HepG2 (cell line): ENCODE data around the gene PLCB4. TPM values are rescaled to one million over a fixed set of nuclear protein-coding genes. Genes with fewer than 3 reads are reported as not detected.

Experiments
- ATAC-seq: fragments of 200-7000 bp; cut with Tn5 transposase; 3 replicates; pipeline ENCODE4 v1.9.1; 2020; ENCODE audit warnings: mild to moderate bottlenecking, moderate library complexity
- BruUV-seq: library from RNA; stranded (reverse); fragments of 400-500 nt; replicated peaks from 2 replicates; lab custom pipeline; 2021; lab: Mats Ljungman, UMichigan
- CTCF ChIA-PET: fragments of 300-600 bp; formaldehyde crosslinking; extraction: SDS; loops from one replicate; lab custom pipeline; 2021; ENCODE audit warnings: low total read pairs, inconsistent platforms, low intra/inter-chr PET ratio; lab: Yijun Ruan, JAX
- POLR2A ChIA-PET: fragments of 350-600 bp; sonication (Branson Sonifier 250); formaldehyde crosslinking; loops from one replicate; lab custom pipeline; 2020; ENCODE audit warnings: antibody characterized with exemption, inconsistent platforms; lab: Yijun Ruan, JAX
- DNase-seq: peaks from one replicate; pipeline ENCODE4 v3.0.0-alpha.2; 2015; ENCODE audit warnings: low spot score
- FAIRE-seq: peaks from 3 replicates; lab custom pipeline; 2011; peaks lifted over from hg19 to GRCh38; lab: Jason Lieb, UNC
- H2AFZ ChIP-seq: one replicate; pipeline ENCODE4 v1.6.1; 2011; ENCODE audit warnings: low read length, inconsistent platforms
- H3K27ac ChIP-seq: fragments of 300-600 bp; 3 replicates; pipeline ENCODE4 v1.8.0; 2011; ENCODE audit warnings: mixed run types, mild to moderate bottlenecking, mixed read lengths, low read length, inconsistent platforms; ENCODE audit not compliant: insufficient read depth; ENCODE audit errors: extremely low read length
- H3K27me3 ChIP-seq, 2 experiments: fragments of 200-600 bp in 1 of 2; 2 replicates in 1 of 2; 3 replicates in 1 of 2; pipeline versions ENCODE4 v1.6.0 to v1.8.0; 2011; ENCODE audit warnings: low read length in 2 of 2, mild to moderate bottlenecking in 2 of 2, moderate library complexity in 2 of 2, inconsistent platforms in 1 of 2; ENCODE audit not compliant: insufficient read depth in 2 of 2, control insufficient read depth in 1 of 2
- H3K36me3 ChIP-seq, 2 experiments: fragments of 200-600 bp in 1 of 2; replicated peaks in 1 of 2; 2 replicates in 1 of 2; 3 replicates in 1 of 2; pipeline versions ENCODE4 v1.5.1 to v1.8.0; 2011; ENCODE audit warnings: low read length in 2 of 2, inconsistent platforms in 1 of 2; ENCODE audit not compliant: insufficient read depth in 2 of 2, control insufficient read depth in 1 of 2
- H3K4me1 ChIP-seq: 2 replicates; pipeline ENCODE4 v1.5.1; 2012; ENCODE audit warnings: low read length, inconsistent platforms; ENCODE audit not compliant: insufficient read depth
- H3K4me2 ChIP-seq: 2 replicates; pipeline ENCODE4 v1.6.0; 2011; ENCODE audit warnings: low read depth, low read length, inconsistent platforms
- H3K4me3 ChIP-seq, 3 experiments: fragments of 200-600 bp in 1 of 3; sonication (generic), shearing (Covaris generic) in 1 of 3; replicated peaks in 1 of 3; 2 replicates each; pipeline ENCODE4 v1.5.1; 2011 to 2016; ENCODE audit warnings: low read length in 3 of 3, inconsistent platforms in 2 of 3, low read depth in 2 of 3, mild to moderate bottlenecking in 2 of 3, control low read depth in 1 of 3, mixed read lengths in 1 of 3; ENCODE audit not compliant: insufficient read depth in 1 of 3
- H3K79me2 ChIP-seq: one replicate; pipeline ENCODE4 v1.6.1; 2011; ENCODE audit warnings: low read length, inconsistent platforms; ENCODE audit not compliant: insufficient read depth
- H3K9ac ChIP-seq: 2 replicates; pipeline ENCODE4 v1.6.0; 2011; ENCODE audit warnings: mild to moderate bottlenecking, low read depth, low read length, inconsistent platforms; ENCODE audit not compliant: insufficient read depth
- H3K9me3 ChIP-seq: 2 replicates; pipeline ENCODE4 v1.5.1; 2012; ENCODE audit warnings: mild to moderate bottlenecking, low read length
- H4K20me1 ChIP-seq: 2 replicates; pipeline ENCODE4 v1.6.0; 2011; ENCODE audit warnings: inconsistent platforms, mild to moderate bottlenecking, low read length, moderate library complexity; ENCODE audit not compliant: insufficient read depth
- BORCS8-MEF2B ChIP-seq: sonication (generic); formaldehyde crosslinking; IDR thresholded peaks from 2 replicates; pipeline ENCODE4 v1.8.0; 2022; ENCODE audit warnings: mild to moderate bottlenecking, missing genetic modification reagents
- E2F2 ChIP-seq: sonication (generic); formaldehyde crosslinking; IDR thresholded peaks from 2 replicates; pipeline ENCODE4 v1.4.0; 2020; ENCODE audit warnings: missing genetic modification reagents, borderline replicate concordance
- LCORL ChIP-seq, 2 experiments: fragments of 450-650 bp in 1 of 2; sonication (generic) in 1 of 2; formaldehyde crosslinking in 1 of 2; IDR thresholded peaks; 2 replicates each; pipeline versions ENCODE4 v1.5.0 to v1.6.1; 2017 to 2020; ENCODE audit warnings: antibody characterized with exemption in 1 of 2, missing genetic modification reagents in 1 of 2
- NR2F1 ChIP-seq, 2 experiments: fragments of 450-650 bp in 1 of 2; formaldehyde crosslinking in 1 of 2; IDR thresholded peaks; 2 replicates each; pipeline versions ENCODE4 v1.5.0 to v1.6.1; 2016 to 2020; ENCODE audit warnings: mild to moderate bottlenecking in 1 of 2, missing compliant biosample characterization in 1 of 2, missing genetic modification reagents in 1 of 2, moderate library complexity in 1 of 2
- SIN3A ChIP-seq: IDR thresholded peaks from 2 replicates; pipeline ENCODE4 v1.6.1; 2011; ENCODE audit warnings: low read depth, mild to moderate bottlenecking, control low read depth, low read length, borderline replicate concordance
- TBX2 ChIP-seq: sonication (generic); formaldehyde crosslinking; IDR thresholded peaks from 2 replicates; pipeline ENCODE4 v1.5.0; 2020; ENCODE audit warnings: missing genetic modification reagents, mild to moderate bottlenecking, borderline replicate concordance
- ZFX ChIP-seq: sonication (generic); formaldehyde crosslinking; IDR thresholded peaks from 2 replicates; pipeline ENCODE4 v1.4.0; 2020; ENCODE audit warnings: mild to moderate bottlenecking, low read depth, missing genetic modification reagents, moderate library complexity
- ZNF281 ChIP-seq: sonication (generic); formaldehyde crosslinking; IDR thresholded peaks from 2 replicates; pipeline ENCODE4 v1.4.0; 2020; ENCODE audit warnings: missing genetic modification reagents, borderline replicate concordance
- ZNF83 ChIP-seq: sonication (generic); formaldehyde crosslinking; IDR thresholded peaks from 2 replicates; pipeline ENCODE4 v1.4.0; 2020; ENCODE audit warnings: missing genetic modification reagents, mild to moderate bottlenecking, borderline replicate concordance
- WGBS: methylation state at CpG from one replicate; pipeline ENCODE4 v1.1.6; 2017; ENCODE audit warnings: low lambda C conversion rate; 5-methylcytosine and 5-hydroxymethylcytosine counted together
- in situ Hi-C: cut with HindIII; loops from 2 replicates; pipeline ENCODE4 v1.10.0; 2017; ENCODE audit warnings: low pct_unique_long_range_greater_than_20kb; ENCODE audit not compliant: extremely low pct_ligation_motif_present
- intact Hi-C: fragments of 100-400 bp; cut with micrococcal nuclease; formaldehyde crosslinking; loops from one replicate; pipeline ENCODE4 v1.10.0; 2022; ENCODE audit not compliant: unreplicated experiment
- polyA plus RNA-seq, 8 experiments: library from polyadenylated mRNA; depleted of rRNA in 3 of 8; stranded (reverse) in 7 of 8; unstranded in 1 of 8; fragments of >200 nt; fragmentation: Illumina TruSeq in 4 of 8; extraction: Trizol in 4 of 8; gene quantifications; 2 replicates each; pipeline versions ENCODE4 v1.2.1 to v1.2.3, GENCODE V29; 2011 to 2016; ENCODE audit warnings: low read depth in 4 of 8, missing spikeins in 1 of 8, mixed read lengths in 1 of 8; ENCODE audit not compliant: insufficient read depth in 1 of 8
- total RNA-seq, 5 experiments: library from RNA; depleted of rRNA; stranded (reverse); fragments of >200 nt; fragmentation: Illumina TruSeq; extraction: Trizol; gene quantifications; 2 replicates each; pipeline ENCODE4 v1.2.3, GENCODE V29; 2016; ENCODE audit warnings: low read depth in 1 of 5
- TF ChIP-seq, protein P1 (sequence below): sonication (generic); formaldehyde crosslinking; IDR thresholded peaks from 2 replicates; pipeline ENCODE4 v1.5.0; 2020; ENCODE audit warnings: missing genetic modification reagents

PLCB4 gene
- total and polyA plus RNA-seq, 2 of the 13 experiments (the other 11 are each of a cell fraction or from before 2014, with no cell fraction given) = 0.01 TPM; not detected in 1

GRCh38 chr20:9368893-9369292 lies 300.0 kb downstream of the PLCB4 start:
- no peak overlapping the region for H3K9ac ChIP-seq
- no TSS peak for BruUV-seq
- FAIRE-seq (no peak), DNase-seq (no peak), ATAC-seq (no peak)
- H3K4me3 ChIP-seq = no peak overlapping the region
- H3K36me3 ChIP-seq = no peaks in the 10 kb centered on the region
- H4K20me1 ChIP-seq = no peaks in the 10 kb centered on the region
- H3K79me2 ChIP-seq = no peaks in the 10 kb centered on the region
- intact Hi-C loops (no loop called here), in situ Hi-C loops (loop anchor here (10.0 kb wide), 1 partner anchor 584 kb away; no protein-coding TSS in a partner anchor)
- no peaks in the 10 kb centered on the region for H3K4me1 ChIP-seq
- H3K27ac ChIP-seq = no peak overlapping the region
- ChIA-PET POLR2A (no interaction called here), CTCF (no interaction called here)
- H2AFZ ChIP-seq = no peak overlapping the region
- no peak overlapping the region for H3K4me2 ChIP-seq
- peak; percentile 91 for TF ChIP-seq LCORL (IDR thresholded peaks at IDR 0.05)
- TF ChIP-seq LCORL (CRISPR knock-in tag; IDR thresholded peaks at IDR 0.05) = no peak
- no peak for TF ChIP-seq BORCS8-MEF2B (CRISPR knock-in tag)
- no peak for TF ChIP-seq NR2F1 (CRISPR knock-in tag; IDR thresholded peaks at IDR 0.05)
- H3K27me3 ChIP-seq = peaks cover 1 to 14% of the 10 kb centered on the region in 2 experiments; a peak in 3 of 5 replicates
- WGBS = 8% methylated on average over 4 of the region's 4 CpGs
- H3K9me3 ChIP-seq = no peaks in the 10 kb centered on the region

- no TSS peak for BruUV-seq
- intact Hi-C loops = no loop called here
- H3K9me3 ChIP-seq = no peaks in the 10 kb centered on the region
- H3K4me2 ChIP-seq = no peak overlapping the region
- POLR2A ChIA-PET = no interaction called here
- no peak overlapping the region for H2AFZ ChIP-seq
- ATAC-seq (no peak), FAIRE-seq (no peak), DNase-seq (no peak)
- CTCF ChIA-PET = no interaction called here
- WGBS = 34% methylated on average over 4 of the region's 4 CpGs
- no peaks in the 10 kb centered on the region for H3K4me1 ChIP-seq
- H3K9ac ChIP-seq = no peak overlapping the region
- no peaks in the 10 kb centered on the region for H3K79me2 ChIP-seq
- H3K27ac ChIP-seq = no peak overlapping the region
- H3K4me3 ChIP-seq = no peak overlapping the region
- no peaks in the 10 kb centered on the region for H4K20me1 ChIP-seq
- in situ Hi-C loops = loop anchor here (10.0 kb wide), 1 partner anchor 585 kb away; no protein-coding TSS in a partner anchor
- H3K36me3 ChIP-seq = no peaks in the 10 kb centered on the region
- H3K27me3 ChIP-seq = peaks cover 1 to 14% of the 10 kb centered on the region in 2 experiments; a peak in 3 of 5 replicates
- TF ChIP-seq SIN3A = no peak
- TF ChIP-seq TBX2 (CRISPR knock-in tag) = no peak
- TF ChIP-seq, protein P1, sequence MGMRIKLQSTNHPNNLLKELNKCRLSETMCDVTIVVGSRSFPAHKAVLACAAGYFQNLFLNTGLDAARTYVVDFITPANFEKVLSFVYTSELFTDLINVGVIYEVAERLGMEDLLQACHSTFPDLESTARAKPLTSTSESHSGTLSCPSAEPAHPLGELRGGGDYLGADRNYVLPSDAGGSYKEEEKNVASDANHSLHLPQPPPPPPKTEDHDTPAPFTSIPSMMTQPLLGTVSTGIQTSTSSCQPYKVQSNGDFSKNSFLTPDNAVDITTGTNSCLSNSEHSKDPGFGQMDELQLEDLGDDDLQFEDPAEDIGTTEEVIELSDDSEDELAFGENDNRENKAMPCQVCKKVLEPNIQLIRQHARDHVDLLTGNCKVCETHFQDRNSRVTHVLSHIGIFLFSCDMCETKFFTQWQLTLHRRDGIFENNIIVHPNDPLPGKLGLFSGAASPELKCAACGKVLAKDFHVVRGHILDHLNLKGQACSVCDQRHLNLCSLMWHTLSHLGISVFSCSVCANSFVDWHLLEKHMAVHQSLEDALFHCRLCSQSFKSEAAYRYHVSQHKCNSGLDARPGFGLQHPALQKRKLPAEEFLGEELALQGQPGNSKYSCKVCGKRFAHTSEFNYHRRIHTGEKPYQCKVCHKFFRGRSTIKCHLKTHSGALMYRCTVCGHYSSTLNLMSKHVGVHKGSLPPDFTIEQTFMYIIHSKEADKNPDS = no peak
- no peak for TF ChIP-seq ZNF281 (CRISPR knock-in tag)
- no peak for TF ChIP-seq ZFX (CRISPR knock-in tag)
- TF ChIP-seq E2F2 = no peak
- no peak for TF ChIP-seq ZNF83 (CRISPR knock-in tag)
Observed at GRCh38 chr20:9369557-9369956, 300.7 kb downstream of the PLCB4 start.
